HG03460 (cell line): ENCODE results near the gene CACNG6.

Source experiments
- ATAC-seq: cut with Tn5 transposase; IDR thresholded peaks from one replicate; pipeline ENCODE4 v1.9.1; 2021; ENCODE audit not compliant: unreplicated experiment

CACNG6 gene

DNA sequence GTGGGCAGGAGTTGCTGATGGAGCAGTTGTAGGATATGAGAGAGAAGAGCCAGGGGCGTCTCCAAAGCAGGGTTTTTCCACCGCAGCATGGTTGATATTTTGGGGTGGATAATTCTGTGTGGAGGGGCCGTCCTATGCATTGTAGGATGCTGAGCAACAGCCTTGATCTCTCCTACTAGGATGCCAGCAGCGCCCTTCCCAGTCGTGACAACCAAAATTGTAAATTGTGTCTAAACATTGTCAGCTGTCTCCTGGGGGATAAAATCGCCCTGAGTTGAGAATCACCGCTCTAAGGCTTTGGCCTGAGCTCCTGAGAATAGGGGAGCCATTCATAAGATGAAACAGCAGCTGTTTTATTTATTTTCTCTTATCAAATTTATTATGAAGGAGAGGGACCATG, 24.5 kb upstream of the CACNG6 start:
- no peak for ATAC-seq

DNA sequence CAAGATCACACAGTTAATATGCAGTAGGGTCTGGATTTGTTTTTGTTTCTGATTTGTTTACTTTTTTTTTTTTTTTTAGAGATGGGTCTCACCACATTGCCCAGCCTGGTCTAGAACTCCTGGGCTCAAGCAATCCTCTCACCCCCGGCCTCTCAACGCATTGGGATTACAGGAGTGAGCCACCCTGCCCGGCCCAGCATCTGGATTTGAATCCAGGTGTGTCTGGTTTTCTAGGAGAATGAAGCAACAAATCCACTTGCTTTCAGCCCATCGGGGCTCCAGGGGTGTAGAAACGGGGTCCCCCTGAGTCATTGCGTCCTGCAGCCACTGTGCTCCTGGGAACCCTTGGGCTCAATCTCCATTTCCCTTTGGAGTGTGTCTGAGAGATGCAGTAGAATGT, 22.1 kb upstream of the CACNG6 start:
- ATAC-seq = no peak

DNA sequence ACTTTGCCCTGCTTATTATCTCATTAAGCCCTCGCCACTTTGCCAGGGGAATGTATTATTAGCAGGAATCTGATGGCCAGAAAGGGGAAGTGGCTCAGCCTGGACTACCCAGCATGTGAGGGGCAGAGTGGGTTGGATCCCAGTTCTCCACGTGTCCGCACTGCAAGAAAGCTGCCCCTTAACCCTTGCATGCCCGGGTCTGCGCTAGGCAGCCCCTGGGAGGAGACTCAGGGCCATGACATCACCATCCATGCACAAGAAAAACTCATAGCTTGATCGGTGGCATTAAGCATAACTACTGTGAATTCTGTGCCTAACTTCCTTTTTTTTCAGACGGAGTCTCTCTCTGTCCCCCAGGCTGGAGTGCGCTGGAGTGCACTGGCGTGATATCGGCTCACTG, 19.8 kb upstream of the CACNG6 start:
- ATAC-seq = no peak

DNA sequence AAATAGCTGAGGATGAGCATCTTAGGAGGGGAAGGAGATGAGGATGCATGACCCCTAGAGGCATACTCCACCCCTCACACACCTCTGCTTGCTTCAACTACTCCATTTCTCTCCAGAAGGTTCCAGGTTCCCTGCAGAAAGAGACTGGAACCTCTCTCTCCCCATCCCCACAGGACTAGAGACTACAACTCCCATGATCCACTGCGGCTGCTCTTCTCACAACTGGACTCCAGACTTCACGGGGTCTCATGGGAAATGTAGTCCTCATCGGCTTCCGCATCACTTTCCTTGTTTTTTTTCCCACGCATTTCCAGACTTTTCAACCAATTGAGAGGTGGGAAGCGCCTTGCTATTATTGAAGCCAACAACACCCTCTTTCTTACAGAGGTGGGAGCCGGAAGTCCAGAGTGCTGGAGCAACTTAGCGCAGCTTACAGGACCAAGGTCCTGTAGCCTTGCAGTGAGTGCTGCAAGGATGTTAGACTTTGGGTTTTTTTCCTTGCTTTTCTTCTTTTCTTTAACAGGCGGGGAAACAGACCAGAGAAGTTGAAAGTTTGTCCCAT, 13.9 kb upstream of the CACNG6 start:
- no peak for ATAC-seq

DNA sequence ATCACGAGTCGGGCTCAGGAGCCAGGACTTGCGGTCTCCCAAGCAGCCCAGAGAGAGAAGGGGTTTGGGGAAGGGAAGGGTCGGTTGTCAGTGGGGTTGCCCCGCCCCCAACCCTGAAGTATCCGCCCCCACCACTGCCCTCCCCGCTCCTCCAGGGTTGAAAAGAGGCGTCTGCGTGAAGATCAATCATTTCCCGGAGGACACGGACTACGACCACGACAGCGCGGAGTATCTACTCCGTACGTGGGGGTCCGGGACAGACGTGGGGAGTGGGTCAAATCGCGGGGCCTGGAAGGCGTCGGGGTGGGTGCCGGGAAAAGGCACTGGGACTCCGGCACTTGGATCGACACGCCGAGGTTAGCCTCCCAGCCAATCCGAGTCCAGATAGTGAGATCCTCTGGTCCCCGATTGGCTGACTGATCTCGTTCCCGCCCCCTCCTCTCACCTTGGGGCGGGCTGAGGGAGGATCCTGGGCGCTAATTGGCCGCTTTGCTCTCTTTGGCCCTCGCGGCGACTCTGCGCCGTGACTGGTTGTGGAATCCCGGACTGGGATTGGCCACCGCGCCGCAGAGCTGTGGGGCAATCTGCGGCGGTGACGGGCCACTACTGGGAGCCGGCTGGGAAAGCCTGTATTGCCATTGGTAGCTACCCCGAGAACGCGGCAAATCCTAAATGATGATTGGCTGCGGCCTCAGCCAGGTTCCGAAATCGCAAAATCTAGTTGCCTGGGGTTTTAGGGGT, 13.3 kb upstream of the CACNG6 start:
- ATAC-seq = no peak

DNA sequence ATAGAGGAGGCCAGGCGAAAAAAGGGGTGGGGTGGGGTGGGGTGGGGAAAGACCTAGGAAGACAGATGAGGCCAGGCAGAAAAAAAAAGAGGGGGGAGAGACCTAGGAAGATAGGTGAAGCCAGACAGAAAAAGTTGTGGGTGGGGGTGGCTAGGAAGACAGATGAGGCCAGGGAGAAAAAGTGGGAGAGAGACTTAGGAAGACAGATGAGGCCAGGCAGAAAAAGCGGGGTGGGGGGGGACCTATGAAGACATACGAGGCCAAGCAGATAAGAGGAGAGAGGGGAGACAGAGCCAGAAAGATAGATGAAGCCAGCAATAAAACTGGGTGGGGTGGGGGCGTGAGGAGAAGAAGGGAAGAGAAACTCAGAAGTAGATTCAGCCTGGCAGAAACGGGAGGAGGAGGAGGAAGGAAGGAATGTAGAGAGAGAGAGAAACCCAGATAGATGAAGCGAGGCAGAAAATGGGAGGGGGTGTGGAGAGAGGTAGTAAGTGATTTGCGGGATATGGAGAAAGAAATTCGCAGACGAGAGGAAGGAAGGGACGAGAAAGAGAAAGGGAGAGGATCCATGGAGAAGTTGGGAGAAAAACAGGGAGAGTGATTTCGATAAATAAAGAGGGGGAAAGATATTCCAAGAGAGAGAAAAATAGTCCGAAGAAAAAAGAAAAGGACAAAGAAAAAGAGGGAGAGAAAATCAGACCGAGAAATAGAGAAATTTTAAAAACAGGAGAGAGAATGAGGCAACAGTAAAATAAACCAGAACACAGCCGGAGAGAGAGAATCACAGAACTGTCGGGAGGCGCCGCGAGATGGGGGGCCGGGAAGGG, 12.2 kb upstream of the CACNG6 start:
- no peak for ATAC-seq

DNA sequence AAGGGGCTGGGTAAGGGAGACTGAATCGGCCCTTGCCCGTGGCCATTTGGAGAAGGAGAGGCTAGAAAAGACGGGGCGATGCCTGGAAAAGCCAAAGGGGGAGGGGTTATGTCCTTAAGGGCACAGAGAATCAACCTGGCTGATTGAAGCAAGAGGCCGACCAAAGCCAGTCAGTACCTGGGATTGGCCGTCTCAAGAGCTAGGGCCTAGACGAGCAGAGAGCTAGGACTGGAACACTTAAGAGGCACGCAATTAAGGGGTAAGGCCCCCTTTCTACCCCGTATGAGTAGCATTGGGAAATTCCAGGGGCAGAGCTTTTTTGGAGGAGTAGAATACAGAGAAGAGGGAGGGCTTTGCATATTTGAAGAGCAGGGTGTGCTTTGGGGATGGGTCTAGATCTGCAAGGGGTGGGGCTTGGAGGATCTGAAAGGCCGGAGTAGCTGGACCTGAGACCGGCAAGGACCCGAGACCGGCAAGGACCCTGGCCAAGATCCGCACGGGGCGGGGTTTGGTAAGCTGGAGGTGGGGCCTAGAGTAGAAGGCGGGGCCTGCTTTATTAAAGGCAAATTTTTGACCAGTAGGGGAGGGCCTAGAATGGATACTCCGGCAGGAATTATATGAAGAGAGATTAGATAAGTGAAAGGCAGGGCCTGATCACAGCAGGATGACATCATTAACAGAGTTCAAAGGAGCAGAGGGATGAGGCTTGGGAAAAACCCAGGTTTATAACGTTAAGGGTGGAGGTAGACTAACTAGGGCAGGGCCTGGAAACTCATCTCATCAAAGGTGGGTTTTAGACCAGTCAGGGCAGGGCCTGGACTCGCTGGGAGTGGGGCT, 10.7 kb upstream of the CACNG6 start:
- ATAC-seq = no peak

DNA sequence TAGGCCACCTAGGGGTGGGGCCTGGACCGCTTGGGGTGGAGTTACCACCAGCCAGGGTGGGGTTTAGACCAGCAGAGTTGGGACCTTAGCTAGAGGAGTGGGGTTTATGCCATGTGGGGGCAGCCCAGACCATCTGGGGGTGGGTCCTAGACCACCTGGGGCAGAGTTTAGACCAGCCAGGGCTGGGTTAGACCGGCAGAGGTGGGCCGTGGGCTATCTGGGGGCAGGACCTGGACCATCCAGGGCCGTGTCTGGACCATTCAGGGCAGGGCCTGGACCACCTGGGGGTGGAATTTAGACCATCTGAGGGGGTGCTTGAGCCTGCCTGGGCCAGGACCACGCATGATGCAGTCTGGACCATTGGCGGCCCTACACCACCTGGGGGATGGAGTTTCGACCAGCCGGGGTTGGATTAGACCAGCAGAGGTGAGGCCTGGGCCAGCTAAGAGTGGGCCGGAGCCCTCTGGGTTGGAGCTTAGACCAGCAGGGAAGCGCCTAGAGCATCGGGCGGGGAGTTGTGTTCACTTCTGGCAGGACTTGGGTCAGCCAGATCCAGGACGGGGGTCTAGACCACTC, 10.0 kb upstream of the CACNG6 start:
- no peak for ATAC-seq

DNA sequence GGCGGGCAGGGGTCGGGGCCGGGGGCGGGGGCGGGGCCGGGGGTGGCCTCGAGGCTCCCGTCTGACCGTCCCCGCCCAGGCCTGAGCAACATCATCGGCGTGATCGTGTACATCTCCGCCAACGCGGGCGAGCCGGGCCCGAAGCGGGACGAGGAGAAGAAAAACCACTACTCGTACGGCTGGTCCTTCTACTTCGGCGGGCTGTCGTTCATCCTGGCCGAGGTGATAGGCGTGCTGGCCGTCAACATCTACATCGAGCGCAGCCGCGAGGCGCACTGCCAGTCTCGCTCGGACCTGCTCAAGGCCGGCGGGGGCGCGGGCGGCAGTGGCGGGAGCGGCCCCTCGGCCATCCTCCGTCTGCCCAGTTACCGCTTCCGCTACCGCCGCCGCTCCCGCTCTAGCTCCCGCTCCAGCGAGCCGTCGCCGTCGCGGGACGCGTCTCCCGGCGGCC, 9.4 kb upstream of the CACNG6 start:
- ATAC-seq = no peak

DNA sequence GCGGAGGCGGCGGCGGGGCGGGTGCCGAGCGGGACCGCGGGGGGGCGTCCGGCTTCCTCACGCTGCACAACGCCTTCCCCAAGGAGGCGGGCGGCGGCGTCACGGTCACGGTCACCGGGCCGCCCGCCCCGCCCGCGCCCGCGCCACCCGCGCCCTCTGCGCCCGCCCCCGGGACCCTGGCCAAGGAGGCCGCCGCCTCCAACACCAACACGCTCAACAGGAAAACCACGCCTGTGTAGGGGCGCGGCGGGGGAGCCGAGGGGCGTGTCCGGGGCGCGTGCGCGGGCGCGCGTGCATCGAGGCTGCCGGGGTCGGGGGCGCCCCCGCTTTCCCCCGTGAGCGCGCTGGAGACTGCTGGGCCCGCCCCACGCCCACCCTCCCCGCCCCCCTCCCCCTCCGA, 8.8 kb upstream of the CACNG6 start:
- ATAC-seq = no peak

DNA sequence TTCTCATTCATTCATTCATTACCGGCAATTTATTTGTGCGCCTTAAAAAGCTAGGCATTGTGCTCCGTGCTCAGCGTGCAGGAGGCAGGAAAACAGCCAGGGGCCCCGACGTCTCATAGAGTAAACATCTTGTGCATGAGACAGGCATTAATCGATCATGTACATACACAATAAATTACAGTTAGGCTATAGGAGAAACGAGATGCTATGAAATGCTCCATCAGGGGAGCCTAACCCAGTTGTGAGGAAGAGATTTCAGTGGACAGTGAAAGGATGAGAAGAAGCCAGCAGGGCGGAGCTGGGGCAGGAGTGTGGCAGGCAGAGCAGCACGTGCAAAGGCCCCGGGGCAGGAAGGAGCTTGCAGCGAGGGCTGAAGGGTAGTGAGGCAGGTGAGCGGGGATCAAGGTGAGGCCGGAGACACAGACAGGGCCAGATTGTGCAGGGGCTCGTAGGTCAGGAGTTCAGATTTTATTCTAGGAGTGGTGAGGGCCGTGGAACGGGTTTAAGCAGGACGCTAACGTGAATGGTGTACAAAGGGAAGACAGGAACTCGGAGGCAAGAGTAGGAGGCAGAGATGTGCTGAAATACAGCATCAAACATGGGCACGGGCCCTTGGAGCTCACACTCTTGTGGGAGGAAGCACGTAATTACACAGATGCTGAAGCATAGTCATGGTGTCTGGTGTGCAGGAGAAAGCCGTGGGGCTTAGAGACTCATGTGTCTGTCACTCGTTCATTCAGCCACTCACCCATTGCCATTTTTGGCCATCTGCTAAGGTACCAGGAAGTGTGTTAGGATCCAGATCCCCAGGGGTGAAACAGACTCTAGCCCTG, 7.8 kb upstream of the CACNG6 start:
- ATAC-seq = no peak

DNA sequence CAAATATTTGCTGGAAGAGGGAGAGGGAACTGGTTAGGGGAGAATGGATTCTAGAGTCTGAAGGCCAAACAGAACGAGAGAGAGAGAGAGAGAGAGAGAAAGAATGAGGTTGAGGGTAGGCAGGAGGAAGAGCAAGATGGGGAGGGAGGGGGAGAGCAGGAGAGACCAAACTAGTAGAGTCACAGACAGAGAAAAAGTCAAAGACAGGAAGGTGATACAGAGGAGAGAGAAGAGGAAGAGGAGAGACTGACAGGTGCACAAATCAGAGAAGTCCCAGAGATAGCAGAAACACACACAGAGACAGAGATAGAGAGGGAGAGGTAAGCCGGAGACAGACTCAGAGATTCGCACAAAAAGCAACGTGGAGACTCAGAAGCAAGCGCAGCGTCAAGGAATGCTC, 5.6 kb upstream of the CACNG6 start:
- ATAC-seq = no peak

DNA sequence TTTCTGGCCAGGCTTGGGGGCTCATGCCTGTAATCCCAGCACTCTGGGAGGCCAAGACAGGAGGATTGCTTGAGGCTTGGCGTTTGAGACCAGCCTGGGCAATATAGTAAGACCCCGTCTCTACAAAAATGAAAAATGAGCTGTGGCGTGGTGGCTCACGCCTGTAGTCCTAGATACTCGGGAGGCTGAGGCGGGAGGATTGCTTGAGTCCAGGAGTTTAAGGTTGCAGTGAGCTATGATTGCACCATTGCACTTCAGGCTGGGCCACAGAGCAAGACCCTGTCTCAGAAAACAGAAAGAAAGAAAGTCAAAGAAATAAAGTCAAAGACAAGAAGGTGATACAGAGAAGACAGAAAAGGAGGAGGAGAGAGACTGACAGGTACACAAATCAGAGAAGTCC, 2.5 kb upstream of the CACNG6 start:
- ATAC-seq = no peak

DNA sequence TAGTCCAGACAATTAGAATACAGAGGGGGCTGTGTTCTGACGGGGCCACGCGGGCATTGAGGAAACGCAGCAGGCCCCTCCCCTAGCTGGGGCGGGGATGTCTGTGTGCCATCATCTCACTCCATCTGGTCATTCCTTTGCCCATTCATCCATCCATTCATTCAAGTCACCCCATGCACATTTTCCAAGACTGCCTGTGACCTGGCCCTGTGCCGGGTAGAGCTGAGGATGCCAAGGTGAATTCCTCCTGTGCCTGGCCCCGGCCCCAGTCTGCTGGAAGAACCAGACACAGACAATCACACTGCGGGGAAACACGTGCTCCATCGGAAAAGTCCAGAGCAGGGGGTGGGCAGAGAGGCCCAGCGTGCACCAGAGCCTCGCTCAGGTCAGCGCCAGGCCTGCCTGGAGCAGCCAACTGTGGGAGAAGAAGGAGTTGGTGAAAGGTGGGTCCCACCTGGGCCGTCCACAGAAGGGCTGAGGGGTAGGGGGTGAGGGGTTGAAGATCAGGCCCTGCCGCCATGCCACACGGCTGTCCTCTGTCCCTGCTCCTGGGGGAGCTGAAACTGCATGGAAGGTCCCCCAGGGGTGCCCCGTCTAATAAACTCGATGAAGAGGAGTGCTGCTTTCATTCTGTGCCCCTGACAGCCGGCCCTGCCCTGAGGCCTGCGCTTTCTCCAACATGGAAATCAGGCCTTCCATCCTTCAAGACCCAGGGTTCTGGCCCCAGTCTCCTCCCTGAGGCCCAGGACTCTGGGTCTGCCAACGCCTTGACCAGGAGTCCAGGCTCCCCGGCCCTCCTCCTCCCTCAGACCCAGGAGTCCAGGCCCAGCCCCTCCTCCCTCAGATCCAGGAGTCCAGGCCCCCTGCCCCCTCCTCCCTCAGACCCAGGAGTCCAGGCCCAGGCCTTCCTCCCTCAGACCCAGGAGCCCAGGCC, 1.6 kb upstream of the CACNG6 start:
- ATAC-seq = no peak

DNA sequence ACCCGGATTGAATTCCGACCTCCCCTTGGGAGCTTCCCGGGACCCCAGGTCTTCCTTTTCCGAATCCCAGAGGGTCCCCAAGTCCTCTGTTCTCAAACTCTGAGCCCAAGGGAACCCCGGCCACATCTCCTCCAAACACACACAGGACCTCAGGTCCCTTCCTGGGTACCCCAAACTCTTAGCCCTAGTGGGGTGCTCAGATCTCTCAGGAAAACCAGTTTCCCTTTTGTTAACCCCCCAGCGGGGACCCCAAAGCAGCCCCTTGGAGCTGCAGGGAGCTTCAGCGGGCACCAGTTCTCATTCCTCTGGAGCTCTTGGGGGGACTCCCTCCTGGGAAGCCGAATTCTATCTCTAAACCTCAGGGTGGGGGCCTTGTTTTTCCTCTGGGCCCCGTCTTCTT, 774 bp downstream of the CACNG6 start:
- ATAC-seq = no peak

DNA sequence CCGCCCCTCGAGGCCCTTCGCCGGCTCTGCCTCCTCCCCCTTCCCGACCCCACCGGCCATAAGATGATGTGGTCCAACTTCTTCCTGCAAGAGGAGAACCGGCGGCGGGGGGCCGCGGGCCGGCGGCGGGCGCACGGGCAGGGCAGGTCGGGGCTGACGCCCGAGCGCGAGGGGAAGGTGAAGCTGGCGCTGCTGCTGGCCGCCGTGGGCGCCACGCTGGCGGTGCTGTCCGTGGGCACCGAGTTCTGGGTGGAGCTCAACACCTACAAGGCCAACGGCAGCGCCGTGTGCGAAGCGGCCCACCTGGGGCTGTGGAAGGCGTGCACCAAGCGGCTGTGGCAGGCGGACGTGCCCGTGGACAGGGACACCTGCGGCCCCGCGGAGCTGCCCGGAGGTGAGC, 1.4 kb downstream of the CACNG6 start:
- no peak for ATAC-seq

DNA sequence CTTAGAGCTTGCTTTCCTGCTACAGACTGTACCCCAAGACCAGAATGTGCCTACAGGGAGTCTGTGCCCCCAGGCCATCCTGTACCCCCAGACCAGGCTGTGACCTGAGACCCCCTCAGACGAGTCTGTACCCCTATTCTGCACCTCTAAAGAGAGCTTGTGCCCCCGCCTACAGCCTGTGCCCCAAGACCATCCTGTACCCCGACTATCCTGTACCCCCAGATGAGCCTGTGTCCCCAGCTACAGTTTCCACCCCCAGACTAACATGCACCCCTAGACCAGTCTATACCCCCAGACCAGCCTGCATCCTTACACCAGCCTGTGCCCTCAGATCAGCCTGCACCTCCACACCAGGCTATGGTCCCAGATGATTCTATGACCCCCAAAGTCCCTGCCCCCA, 2.0 kb downstream of the CACNG6 start:
- ATAC-seq = no peak

DNA sequence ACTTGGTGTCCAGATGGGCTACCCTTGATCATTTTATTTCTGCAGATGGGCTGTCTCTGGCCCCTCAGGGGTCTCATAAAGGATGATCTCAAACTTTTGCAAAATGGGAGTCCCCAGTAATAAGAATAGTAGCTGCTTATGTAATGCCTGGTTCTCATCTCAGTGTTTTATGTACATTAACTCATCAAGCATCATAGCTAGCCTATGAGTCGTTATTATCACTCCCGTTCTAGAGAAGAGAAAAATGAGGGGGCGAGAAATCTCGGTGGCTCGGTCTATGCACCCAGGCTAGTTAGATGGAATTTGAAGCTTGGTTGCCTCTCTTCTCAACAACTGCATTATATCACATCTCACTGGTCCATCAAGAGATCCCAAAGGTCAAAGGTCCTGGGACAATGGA, 3.4 kb downstream of the CACNG6 start:
- ATAC-seq = no peak

DNA sequence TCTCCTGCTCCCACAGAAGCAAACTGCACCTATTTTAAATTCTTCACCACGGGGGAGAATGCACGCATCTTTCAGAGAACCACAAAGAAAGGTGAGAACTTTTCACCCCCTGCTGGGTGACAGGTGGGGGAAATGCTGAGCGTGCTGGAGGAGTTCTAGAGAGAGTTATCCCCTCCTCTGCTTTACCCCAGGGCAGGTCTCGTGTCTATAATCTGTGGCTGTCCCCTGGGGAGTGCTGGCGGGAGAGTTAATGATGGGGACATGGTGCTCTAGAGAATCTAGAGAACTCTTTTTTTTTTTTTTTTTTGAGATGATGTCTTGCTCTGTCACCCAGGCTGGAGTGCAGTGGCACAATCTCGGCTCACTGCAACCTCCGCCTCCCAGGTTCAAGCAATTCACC, 6.8 kb downstream of the CACNG6 start:
- ATAC-seq = no peak
